IMR-90 (cell line): Measurements from ENCODE around the gene RBMS3. TPM values are rescaled to one million over a fixed set of nuclear protein-coding genes. Genes with fewer than 3 reads are reported as not detected.

Experiments used
- ATAC-seq: fragments of 200-7000 bp; cut with Tn5 transposase; 2 replicates; pipeline ENCODE4 v1.9.1; 2020; ENCODE audit warnings: low read depth, mild to moderate bottlenecking, moderate library complexity
- BruUV-seq: library from RNA; stranded (reverse); fragments of 400-500 nt; replicated peaks from 2 replicates; lab custom pipeline; 2021; lab: Mats Ljungman, UMichigan
- CTCF ChIA-PET: fragments of 300-600 bp; formaldehyde crosslinking; extraction: SDS; loops from one replicate; lab custom pipeline; 2021; ENCODE audit warnings: antibody characterized with exemption; lab: Yijun Ruan, JAX
- POLR2A ChIA-PET: fragments of 300-600 bp; sonication (Branson Sonifier 250); formaldehyde crosslinking; loops from one replicate; lab custom pipeline; 2022; ENCODE audit warnings: antibody characterized with exemption; ENCODE audit not compliant: unreplicated experiment; lab: Charles Lee
- DNase-seq: peaks from one replicate; pipeline ENCODE4 v3.0.0; 2013
- H2AFZ ChIP-seq: replicated peaks from 2 replicates; pipeline ENCODE3; 2013; ENCODE audit warnings: low read length, mild to moderate bottlenecking; ENCODE audit not compliant: poor library complexity
- H2AK5ac ChIP-seq: 2 replicates; pipeline ENCODE4 v1.6.1; 2013; ENCODE audit warnings: low read depth, low read length, inconsistent platforms
- H2AK9ac ChIP-seq: replicated peaks from 2 replicates; pipeline ENCODE3; 2013; ENCODE audit warnings: mild to moderate bottlenecking, low read depth, low read length, moderate library complexity; ENCODE audit not compliant: poor library complexity
- H2BK120ac ChIP-seq: 2 replicates; pipeline ENCODE4 v1.6.1; 2013; ENCODE audit warnings: low read depth, low read length, inconsistent platforms
- H2BK15ac ChIP-seq: 3 replicates; pipeline ENCODE4 v1.6.1; 2013; ENCODE audit warnings: low read depth, low read length, inconsistent platforms
- H2BK20ac ChIP-seq: 2 replicates; pipeline ENCODE4 v1.6.1; 2013; ENCODE audit warnings: low read depth, mild to moderate bottlenecking, inconsistent platforms, low read length, moderate library complexity
- H2BK5ac ChIP-seq: 2 replicates; pipeline ENCODE4 v1.6.1; 2013; ENCODE audit warnings: mild to moderate bottlenecking, low read depth, low read length, inconsistent platforms; ENCODE audit not compliant: poor library complexity, severe bottlenecking
- H3K14ac ChIP-seq: replicated peaks from 2 replicates; pipeline ENCODE4 v1.6.1; 2013; ENCODE audit warnings: low read depth, low read length, inconsistent platforms
- H3K18ac ChIP-seq: 2 replicates; pipeline ENCODE4 v1.6.1; 2013; ENCODE audit warnings: low read depth, low read length, control low read depth
- H3K23ac ChIP-seq: 2 replicates; pipeline ENCODE4 v1.6.1; 2013; ENCODE audit warnings: low read depth, low read length, inconsistent platforms
- H3K27ac ChIP-seq: 2 replicates; pipeline ENCODE4 v1.5.1; 2013; ENCODE audit warnings: mild to moderate bottlenecking, control low read depth, low read length; ENCODE audit not compliant: insufficient read depth
- H3K27me3 ChIP-seq: 2 replicates; pipeline ENCODE4 v1.6.1; 2013; ENCODE audit warnings: low read length; ENCODE audit not compliant: control insufficient read depth, insufficient read depth
- H3K36me3 ChIP-seq: 2 replicates; pipeline ENCODE4 v1.6.1; 2013; ENCODE audit warnings: low read length, mixed read lengths; ENCODE audit not compliant: control insufficient read depth, insufficient read depth
- H3K4ac ChIP-seq: 2 replicates; pipeline ENCODE4 v1.6.1; 2013; ENCODE audit warnings: low read depth, low read length, inconsistent platforms
- H3K4me1 ChIP-seq: 2 replicates; pipeline ENCODE4 v1.6.1; 2013; ENCODE audit warnings: low read length, mixed read lengths; ENCODE audit not compliant: control insufficient read depth, insufficient read depth
- H3K4me2 ChIP-seq: 2 replicates; pipeline ENCODE4 v1.6.1; 2013; ENCODE audit warnings: low read depth, mild to moderate bottlenecking, control low read depth, low read length, moderate library complexity
- H3K4me3 ChIP-seq: 2 replicates; pipeline ENCODE4 v1.5.1; 2013; ENCODE audit warnings: low read depth, mild to moderate bottlenecking, control low read depth, low read length, moderate library complexity; ENCODE audit not compliant: insufficient read depth
- H3K56ac ChIP-seq: 2 replicates; pipeline ENCODE4 v1.6.1; 2013; ENCODE audit warnings: low read length, inconsistent platforms; ENCODE audit not compliant: insufficient read depth; ENCODE audit errors: extremely low read depth
- H3K79me1 ChIP-seq, 2 experiments: 2 replicates each; pipeline ENCODE4 v1.6.1; 2013; ENCODE audit warnings: low read length in 2 of 2, inconsistent platforms in 1 of 2, low read depth in 1 of 2
- H3K9ac ChIP-seq: 2 replicates; pipeline ENCODE4 v1.6.1; 2013; ENCODE audit warnings: low read depth, low read length, control low read depth
- H3K9me1 ChIP-seq: 2 replicates; pipeline ENCODE4 v1.6.1; 2013; ENCODE audit warnings: low read length, inconsistent platforms; ENCODE audit not compliant: insufficient read depth
- H3K9me3 ChIP-seq: 2 replicates; pipeline ENCODE4 v1.6.1; 2013; ENCODE audit warnings: low read length; ENCODE audit not compliant: control insufficient read depth, insufficient read depth
- H4K20me1 ChIP-seq: 2 replicates; pipeline ENCODE4 v1.6.1; 2013; ENCODE audit warnings: low read length, inconsistent platforms; ENCODE audit not compliant: insufficient read depth
- H4K5ac ChIP-seq: 2 replicates; pipeline ENCODE4 v1.6.1; 2013; ENCODE audit warnings: mild to moderate bottlenecking, low read depth, low read length, control low read depth
- H4K8ac ChIP-seq, 2 experiments: 2 replicates each; pipeline ENCODE4 v1.6.1; 2013; ENCODE audit warnings: low read depth in 2 of 2, low read length in 2 of 2, control low read depth in 1 of 2, inconsistent platforms in 1 of 2
- H4K91ac ChIP-seq: 2 replicates; pipeline ENCODE4 v1.6.1; 2013; ENCODE audit warnings: low read depth, low read length, inconsistent platforms; ENCODE audit not compliant: insufficient read depth
- BHLHE40 ChIP-seq: fragments of 150-350 bp; IDR thresholded peaks from 2 replicates; pipeline ENCODE4 v1.6.1; 2016; ENCODE audit warnings: mild to moderate bottlenecking, low read depth, low read length
- ELK1 ChIP-seq: fragments of 150-350 bp; IDR thresholded peaks from 2 replicates; pipeline ENCODE4 v1.6.1; 2016; ENCODE audit warnings: low read depth, mild to moderate bottlenecking, low read length, moderate library complexity, borderline replicate concordance
- FOS ChIP-seq: fragments of 150-350 bp; IDR thresholded peaks from 2 replicates; pipeline ENCODE4 v1.6.1; 2016; ENCODE audit warnings: low read depth, low read length
- MAZ ChIP-seq: IDR thresholded peaks from 2 replicates; pipeline ENCODE4 v1.6.1; 2012; ENCODE audit warnings: low read depth, mild to moderate bottlenecking, low read length, improper control_type of control experiment, moderate library complexity, borderline replicate concordance
- MXI1 ChIP-seq: IDR thresholded peaks from 2 replicates; pipeline ENCODE4 v1.6.1; 2012; ENCODE audit warnings: low read depth, mild to moderate bottlenecking, low read length, moderate library complexity, borderline replicate concordance
- RFX5 ChIP-seq: IDR thresholded peaks from 2 replicates; pipeline ENCODE4 v1.8.0; 2012; ENCODE audit warnings: low read depth, mild to moderate bottlenecking, low read length, moderate library complexity
- SMC3 ChIP-seq: fragments of 150-350 bp; IDR thresholded peaks from 2 replicates; pipeline ENCODE4 v1.6.1; 2016; ENCODE audit warnings: low read depth, mild to moderate bottlenecking, antibody characterized with exemption, low read length, moderate library complexity
- USF2 ChIP-seq: fragments of 150-350 bp; IDR thresholded peaks from 2 replicates; pipeline ENCODE4 v1.6.1; 2017; ENCODE audit warnings: mild to moderate bottlenecking, antibody characterized with exemption, low read length, low read depth
- WGBS, 2 experiments: methylation state at CpG; one replicate each; pipeline versions ENCODE4 v1.1.5 to v1.1.7; 2013; ENCODE audit warnings: missing lambda C conversion rate in 2 of 2; ENCODE audit not compliant: insufficient read length in 1 of 2; ENCODE audit errors: extremely low coverage in 2 of 2; 5-methylcytosine and 5-hydroxymethylcytosine counted together
- dilution Hi-C: fragments of 300-500 bp; cut with HindIII; formaldehyde crosslinking; loops from one replicate; pipeline ENCODE4 v1.14.3; 2018; ENCODE audit warnings: low sequenced_read_pairs; ENCODE audit not compliant: unreplicated experiment
- in situ Hi-C: fragments of 300-500 bp; cut with MboI; formaldehyde crosslinking; loops from 3 replicates; pipeline ENCODE4 v1.14.3; 2019; ENCODE audit warnings: low sequenced_read_pairs, inconsistent platforms, mixed read lengths
- intact Hi-C: fragments of 100-400 bp; cut with micrococcal nuclease; formaldehyde crosslinking; loops from 2 replicates; pipeline ENCODE4 v1.10.0; 2022
- polyA plus RNA-seq, 3 experiments: library from polyadenylated mRNA; depleted of rRNA; stranded (reverse); fragments of >200 nt; gene quantifications; 2 replicates each; pipeline ENCODE4 v1.2.3, GENCODE V29; 2012; ENCODE audit warnings: low replicate concordance in 1 of 3
- total RNA-seq: library from RNA; depleted of rRNA; stranded (reverse); fragments of >200 nt; gene quantifications from 2 replicates; pipeline ENCODE4 v1.2.3, GENCODE V29; 2012
- TF ChIP-seq, protein P1 (sequence below): conservative IDR thresholded peaks from 2 replicates; pipeline ENCODE4 v1.5.1; 2012; ENCODE audit warnings: mild to moderate bottlenecking, low read depth, low read length, improper control_type of control experiment

Gene RBMS3
- total and polyA plus RNA-seq, 2 of the 4 experiments (the other 2 are of a cell fraction), result 15.2 to 127 TPM

DNA sequence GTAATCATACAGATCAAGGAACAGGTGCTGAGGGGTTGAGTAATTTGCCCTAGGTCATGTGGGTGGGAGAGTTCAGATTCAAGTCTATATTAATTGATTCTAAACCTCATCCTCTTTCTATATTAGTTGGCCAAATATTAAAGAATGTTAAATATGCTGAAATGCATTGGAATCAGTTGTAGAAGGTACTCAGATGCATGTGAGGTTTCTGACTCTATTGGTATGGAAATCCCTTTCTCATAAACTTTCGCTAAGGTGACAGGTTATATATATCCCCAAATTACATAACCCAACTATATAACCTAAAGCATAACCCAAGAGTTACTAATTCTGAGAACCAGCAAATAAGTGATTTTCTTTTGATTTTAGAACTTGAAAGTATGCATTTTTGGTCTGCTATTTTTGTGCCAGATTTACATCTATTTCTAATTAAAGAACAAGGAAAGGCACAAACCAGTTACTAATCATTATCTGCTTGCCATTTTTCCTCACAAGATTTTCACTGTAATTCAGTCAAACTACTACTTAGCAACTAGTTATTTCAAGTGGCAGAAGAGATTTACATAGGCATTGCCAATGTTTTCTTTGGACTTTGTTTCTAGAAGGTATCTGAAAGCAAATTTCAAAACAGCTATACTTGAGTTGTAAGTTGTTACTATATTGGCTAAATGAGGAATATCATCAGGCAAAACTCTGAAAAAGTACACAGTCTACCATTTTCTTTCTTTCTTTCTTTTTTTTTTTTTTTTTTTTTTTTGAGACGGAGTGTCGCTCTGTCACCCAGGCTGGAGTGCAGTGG is 201.3 kb downstream of the RBMS3 start:
- Histone ChIP-seq H3K4me3 (no peak overlapping the region), H3K14ac (no peak overlapping the region), H3K36me3 (no peaks in the 10 kb centered on the region; the same call in 1 of the 2 replicates), H3K9me1 (peaks cover 3% of the 10 kb centered on the region; the same call in 1 of the 2 replicates), H2BK120ac (no peak overlapping the region), H4K20me1 (no peaks in the 10 kb centered on the region), H3K9ac (no peak overlapping the region), H3K79me1 (peaks cover 15 to 38% of the 10 kb centered on the region in 2 experiments), H4K91ac (no peak overlapping the region), H3K56ac (no peak overlapping the region), H3K23ac (no peak overlapping the region), H2AFZ (no peak overlapping the region), H3K4ac (no peak overlapping the region), H2BK20ac (no peak overlapping the region), H2BK15ac (no peak overlapping the region), H2BK5ac (no peak overlapping the region), H2AK5ac (no peak overlapping the region), H4K8ac (no peak overlapping the region), H3K4me1 (peaks cover 2% of the 10 kb centered on the region; the same call in 1 of the 2 replicates), H3K27me3 (no peaks in the 10 kb centered on the region), H4K5ac (no peak overlapping the region), H3K9me3 (no peaks in the 10 kb centered on the region), H3K4me2 (no peak overlapping the region), H2AK9ac (no peak overlapping the region), H3K18ac (no peak overlapping the region), H3K27ac (no peak overlapping the region)
- DNase-seq, result no peak
- CTCF ChIA-PET, result no interaction called here
- ATAC-seq, result no peak
- POLR2A ChIA-PET, result no interaction called here
- BruUV-seq, result no TSS peak
- intact Hi-C loops, result loop anchor here (5.0 kb wide), 1 partner anchor 35 kb away; no protein-coding TSS in a partner anchor
- in situ Hi-C loops, result no loop called here
- no CpG with 5 or more reads among the region's 3 CpGs for WGBS, 2 experiments
- no peak for TF ChIP-seq ELK1
- no peak for TF ChIP-seq RFX5
- no peak for TF ChIP-seq SMC3
- TF ChIP-seq FOS, result no peak
- TF ChIP-seq MXI1, result no peak
- no peak for TF ChIP-seq USF2
- no peak for TF ChIP-seq MAZ
- no peak for TF ChIP-seq BHLHE40
- TF ChIP-seq, protein P1, sequence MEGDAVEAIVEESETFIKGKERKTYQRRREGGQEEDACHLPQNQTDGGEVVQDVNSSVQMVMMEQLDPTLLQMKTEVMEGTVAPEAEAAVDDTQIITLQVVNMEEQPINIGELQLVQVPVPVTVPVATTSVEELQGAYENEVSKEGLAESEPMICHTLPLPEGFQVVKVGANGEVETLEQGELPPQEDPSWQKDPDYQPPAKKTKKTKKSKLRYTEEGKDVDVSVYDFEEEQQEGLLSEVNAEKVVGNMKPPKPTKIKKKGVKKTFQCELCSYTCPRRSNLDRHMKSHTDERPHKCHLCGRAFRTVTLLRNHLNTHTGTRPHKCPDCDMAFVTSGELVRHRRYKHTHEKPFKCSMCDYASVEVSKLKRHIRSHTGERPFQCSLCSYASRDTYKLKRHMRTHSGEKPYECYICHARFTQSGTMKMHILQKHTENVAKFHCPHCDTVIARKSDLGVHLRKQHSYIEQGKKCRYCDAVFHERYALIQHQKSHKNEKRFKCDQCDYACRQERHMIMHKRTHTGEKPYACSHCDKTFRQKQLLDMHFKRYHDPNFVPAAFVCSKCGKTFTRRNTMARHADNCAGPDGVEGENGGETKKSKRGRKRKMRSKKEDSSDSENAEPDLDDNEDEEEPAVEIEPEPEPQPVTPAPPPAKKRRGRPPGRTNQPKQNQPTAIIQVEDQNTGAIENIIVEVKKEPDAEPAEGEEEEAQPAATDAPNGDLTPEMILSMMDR, result no peak
- dilution Hi-C loops, result no loop called here
